DMS114 treated with DMSO at 0.1 percent for 48 hours (cell line): ENCODE data around the gene CCNK.

Source experiments
- DNase-seq: peaks from one replicate; lab custom pipeline; 2025; ENCODE audit not compliant: unreplicated experiment; lab: John Stamatoyannopoulos, UW

The CCNK gene

GRCh38 chr14:99550387-99550992, 69.3 kb downstream of the CCNK start:
- DNase-seq, result no peak

GRCh38 chr14:99551034-99551922, 70.1 kb downstream of the CCNK start:
- no peak for DNase-seq

- no peak for DNase-seq
Observed at GRCh38 chr14:99552021-99552553, 70.9 kb downstream of the CCNK start.

- no peak for DNase-seq
Observed at GRCh38 chr14:99552572-99553216, 71.5 kb downstream of the CCNK start.

- no peak for DNase-seq
Observed at GRCh38 chr14:99554184-99554583, 73.0 kb downstream of the CCNK start.

- no peak for DNase-seq
Observed at GRCh38 chr14:99554757-99555531, 73.7 kb downstream of the CCNK start.

GRCh38 chr14:99556134-99556791, 75.1 kb downstream of the CCNK start:
- no peak for DNase-seq

GRCh38 chr14:99559286-99559990, 78.2 kb downstream of the CCNK start:
- no peak for DNase-seq

GRCh38 chr14:99560403-99560802, 79.2 kb downstream of the CCNK start:
- DNase-seq, result no peak

- no peak for DNase-seq
Observed at GRCh38 chr14:99560922-99561683, 79.9 kb downstream of the CCNK start.

GRCh38 chr14:99561864-99562263, 80.7 kb downstream of the CCNK start:
- no peak for DNase-seq
